DMS53 treated with DMSO at 0.1 percent for 48 hours (cell line): ENCODE data around the gene ANKRD11.
"Not testable (repeated sequence)": the region's sequence is repeated elsewhere in the genome, so short reads cannot be mapped to it uniquely, and the experiment has no call there.

Experiments
- DNase-seq: peaks from one replicate; lab custom pipeline; 2025; ENCODE audit not compliant: unreplicated experiment; lab: John Stamatoyannopoulos, UW

The ANKRD11 gene

GRCh38 chr16:89368604-89369249 lies 121.6 kb downstream of the ANKRD11 start:
- DNase-seq: no peak

- DNase-seq: no peak
Measured at GRCh38 chr16:89367538-89367915, 122.8 kb downstream of the ANKRD11 start.

GRCh38 chr16:89366561-89367537 lies 123.5 kb downstream of the ANKRD11 start:
- no peak for DNase-seq

GRCh38 chr16:89365996-89366395 lies 124.4 kb downstream of the ANKRD11 start:
- no peak for DNase-seq

GRCh38 chr16:89365044-89365467 lies 125.3 kb downstream of the ANKRD11 start:
- no peak for DNase-seq

GRCh38 chr16:89364606-89365005 lies 125.8 kb downstream of the ANKRD11 start:
- no peak for DNase-seq

- peak; percentile 5 for DNase-seq
Measured at GRCh38 chr16:89363621-89364393, 126.6 kb downstream of the ANKRD11 start.

- DNase-seq: not testable (repeated sequence)
Measured at GRCh38 chr16:89362540-89363223, 127.7 kb downstream of the ANKRD11 start.

GRCh38 chr16:89361751-89362539 lies 128.4 kb downstream of the ANKRD11 start:
- DNase-seq: no peak

- DNase-seq: no peak
Measured at GRCh38 chr16:89360760-89361435, 129.5 kb downstream of the ANKRD11 start.

- no peak for DNase-seq
Measured at GRCh38 chr16:89359264-89360147, 130.9 kb downstream of the ANKRD11 start.

- no peak for DNase-seq
Measured at GRCh38 chr16:89358030-89359005, 132.0 kb downstream of the ANKRD11 start.

- DNase-seq: no peak
Measured at GRCh38 chr16:89357055-89357816, 133.1 kb downstream of the ANKRD11 start.

GRCh38 chr16:89355686-89356085 lies 134.7 kb downstream of the ANKRD11 start:
- no peak for DNase-seq

GRCh38 chr16:89355007-89355406 lies 135.4 kb downstream of the ANKRD11 start:
- DNase-seq: no peak

GRCh38 chr16:89354325-89354724 lies 136.0 kb downstream of the ANKRD11 start:
- no peak for DNase-seq
